Measurements from ENCODE around the gene NPLOC4.

DNA sequence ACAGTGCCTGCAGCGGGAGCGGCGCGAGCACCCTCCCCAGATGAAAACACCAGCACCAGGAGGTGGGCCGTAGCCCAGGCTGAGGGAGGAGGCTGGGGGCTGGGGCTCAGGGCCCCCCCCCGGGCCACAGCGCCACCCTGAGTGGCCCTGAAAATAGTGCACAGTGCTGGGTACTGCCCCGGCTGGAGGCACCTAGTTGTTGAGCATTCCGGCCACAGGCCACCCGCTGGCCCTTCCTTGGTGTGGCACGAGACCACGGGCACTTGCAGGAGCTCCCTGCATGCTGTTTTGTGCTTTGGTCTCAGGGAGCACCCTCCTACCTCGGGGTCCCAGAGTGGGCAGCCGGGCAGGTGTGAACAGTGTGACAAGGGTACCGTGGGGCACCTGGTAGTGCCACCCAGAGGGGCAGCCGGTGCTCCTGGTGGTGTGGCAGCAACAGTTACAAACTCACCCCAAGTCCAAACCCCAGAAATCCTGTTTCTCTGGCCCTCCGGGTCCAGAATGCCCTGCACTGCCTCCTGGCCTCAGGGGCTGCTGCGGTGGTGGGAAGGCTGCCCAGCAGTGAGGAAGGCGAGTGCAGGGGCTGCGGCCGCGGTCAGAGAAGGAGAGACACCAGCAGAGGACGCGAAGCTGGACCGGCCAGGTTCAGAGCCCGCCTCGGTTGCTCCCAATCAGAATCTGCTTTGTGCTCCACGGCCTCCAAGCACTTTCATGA, 96.8 kb downstream of the NPLOC4 start:
- TF ChIP-seq, protein P1, sequence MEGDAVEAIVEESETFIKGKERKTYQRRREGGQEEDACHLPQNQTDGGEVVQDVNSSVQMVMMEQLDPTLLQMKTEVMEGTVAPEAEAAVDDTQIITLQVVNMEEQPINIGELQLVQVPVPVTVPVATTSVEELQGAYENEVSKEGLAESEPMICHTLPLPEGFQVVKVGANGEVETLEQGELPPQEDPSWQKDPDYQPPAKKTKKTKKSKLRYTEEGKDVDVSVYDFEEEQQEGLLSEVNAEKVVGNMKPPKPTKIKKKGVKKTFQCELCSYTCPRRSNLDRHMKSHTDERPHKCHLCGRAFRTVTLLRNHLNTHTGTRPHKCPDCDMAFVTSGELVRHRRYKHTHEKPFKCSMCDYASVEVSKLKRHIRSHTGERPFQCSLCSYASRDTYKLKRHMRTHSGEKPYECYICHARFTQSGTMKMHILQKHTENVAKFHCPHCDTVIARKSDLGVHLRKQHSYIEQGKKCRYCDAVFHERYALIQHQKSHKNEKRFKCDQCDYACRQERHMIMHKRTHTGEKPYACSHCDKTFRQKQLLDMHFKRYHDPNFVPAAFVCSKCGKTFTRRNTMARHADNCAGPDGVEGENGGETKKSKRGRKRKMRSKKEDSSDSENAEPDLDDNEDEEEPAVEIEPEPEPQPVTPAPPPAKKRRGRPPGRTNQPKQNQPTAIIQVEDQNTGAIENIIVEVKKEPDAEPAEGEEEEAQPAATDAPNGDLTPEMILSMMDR (IDR thresholded peaks at IDR 0.05): no peak
- no peak for TF ChIP-seq ZFX (IDR thresholded peaks at IDR 0.05; ENCODE audit: borderline replicate concordance)

Data from 22Rv1 (cell line).